Cortex of kidney (tissue), 1 donor: Measurements from ENCODE around the gene CDS2.
"Not testable (repeated sequence)": the region's sequence is repeated elsewhere in the genome, so short reads cannot be mapped to it uniquely, and the experiment has no call there.

ENCODE experiments used
- DNase-seq: peaks from one replicate; lab custom pipeline; 2025; lab: John Stamatoyannopoulos, UW

The CDS2 gene

DNA sequence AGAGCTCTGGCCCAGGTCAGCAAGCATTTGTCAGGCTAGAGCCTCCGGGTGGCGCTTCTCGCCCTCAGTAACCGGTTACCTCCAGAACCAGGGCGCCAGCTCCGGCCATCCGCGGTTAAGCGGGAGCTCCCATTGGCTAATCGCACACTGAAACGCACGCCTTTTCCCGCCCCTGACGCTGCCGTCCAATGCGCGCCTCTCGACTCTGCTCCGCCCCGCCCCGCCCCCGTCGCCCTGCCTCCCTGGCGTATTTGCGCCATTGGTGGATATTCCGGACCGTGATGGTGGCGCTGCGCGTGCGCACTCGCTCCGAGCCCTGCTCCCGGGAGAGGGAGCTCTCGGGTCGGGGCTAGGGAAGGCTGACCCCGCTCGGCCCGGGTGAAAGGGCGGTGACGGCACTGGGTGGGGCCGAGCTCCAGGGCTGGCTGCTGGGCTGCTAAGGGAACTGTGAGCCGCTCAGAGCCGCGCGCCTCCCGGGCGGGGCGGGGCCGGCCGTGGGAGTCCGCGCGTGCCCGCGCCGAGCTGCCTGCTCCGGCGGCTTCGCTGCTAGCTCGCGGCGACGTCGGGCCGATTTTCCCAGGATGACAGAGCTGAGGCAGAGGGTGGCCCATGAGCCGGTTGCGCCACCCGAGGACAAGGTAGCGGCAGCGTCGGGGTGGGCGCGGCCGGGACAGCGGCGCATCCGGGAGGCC, at the start of gene CDS2:
TSS of gene CDS2 (plus strand) at position 497 of the 692 bp plus-strand sequence. CDS start at position 582, 85 bp downstream.
- peak; percentile 98 for DNase-seq

GRCh38 chr20:5077761-5078387, 48.9 kb upstream of the CDS2 start:
- DNase-seq = no peak

- DNase-seq = no peak
Measured at GRCh38 chr20:5078399-5078958, 48.3 kb upstream of the CDS2 start.

- no peak for DNase-seq
Measured at GRCh38 chr20:5080384-5080877, 46.4 kb upstream of the CDS2 start.

GRCh38 chr20:5085380-5085779, 41.4 kb upstream of the CDS2 start:
- no peak for DNase-seq

DNA sequence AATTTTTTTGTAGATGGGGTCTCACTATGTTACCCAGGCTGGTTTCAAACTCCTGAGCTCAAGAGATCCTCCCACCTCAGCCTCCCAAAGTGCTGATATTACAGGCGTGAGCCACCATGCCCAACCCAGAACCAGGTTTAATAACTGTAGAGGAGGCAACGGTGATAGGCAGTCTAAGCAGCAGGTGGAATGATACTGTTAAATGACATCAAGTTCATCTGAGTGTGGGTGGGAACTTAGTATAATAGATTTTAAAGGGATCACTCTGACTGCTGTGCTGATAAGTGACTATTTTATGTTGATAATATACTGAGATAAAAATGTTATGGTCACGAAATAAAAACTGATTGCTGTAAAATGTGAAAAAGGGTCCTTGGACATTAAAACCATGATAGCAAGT, 38.1 kb upstream of the CDS2 start:
- DNase-seq = no peak

DNA sequence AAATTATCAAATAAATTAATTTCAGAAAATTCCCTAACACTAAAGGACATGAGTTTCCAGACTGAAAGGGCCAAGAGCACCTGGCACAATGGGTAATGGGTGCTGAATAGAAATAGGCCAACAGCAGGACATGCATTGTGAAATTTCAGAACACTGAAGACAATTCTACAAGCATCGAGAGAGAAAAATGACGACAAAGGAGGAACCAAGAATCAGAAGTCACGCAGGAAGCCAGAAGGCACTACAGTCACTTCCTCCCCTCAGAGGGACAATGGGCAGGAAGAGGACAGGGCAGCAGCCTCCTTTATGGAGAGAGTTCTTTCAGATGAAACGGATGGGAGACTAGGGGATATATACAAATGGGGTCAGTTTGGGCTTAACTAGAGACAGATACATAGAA, 36.6 kb upstream of the CDS2 start:
- DNase-seq = no peak

DNA sequence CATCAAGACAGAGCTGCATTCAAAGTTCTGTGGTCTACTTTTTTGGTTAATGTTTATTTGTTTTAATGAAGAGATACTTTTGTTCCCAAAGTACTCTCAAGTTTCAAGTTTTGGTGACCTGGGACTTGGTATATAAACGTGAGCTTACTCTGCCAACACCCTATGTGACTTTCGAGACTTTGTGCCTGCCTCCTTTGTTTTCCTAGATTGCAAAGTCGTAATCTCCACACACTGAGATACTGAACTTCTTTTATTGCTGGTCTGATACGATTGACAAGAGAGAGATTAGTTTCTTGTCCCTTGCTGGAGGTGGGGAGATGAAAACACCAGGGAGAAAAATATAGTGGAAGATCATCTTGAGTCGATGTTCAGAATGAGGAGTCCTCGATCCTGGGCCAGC, 34.9 kb upstream of the CDS2 start:
- no peak for DNase-seq

GRCh38 chr20:5092765-5093339, 34.0 kb upstream of the CDS2 start:
- DNase-seq = no peak

DNA sequence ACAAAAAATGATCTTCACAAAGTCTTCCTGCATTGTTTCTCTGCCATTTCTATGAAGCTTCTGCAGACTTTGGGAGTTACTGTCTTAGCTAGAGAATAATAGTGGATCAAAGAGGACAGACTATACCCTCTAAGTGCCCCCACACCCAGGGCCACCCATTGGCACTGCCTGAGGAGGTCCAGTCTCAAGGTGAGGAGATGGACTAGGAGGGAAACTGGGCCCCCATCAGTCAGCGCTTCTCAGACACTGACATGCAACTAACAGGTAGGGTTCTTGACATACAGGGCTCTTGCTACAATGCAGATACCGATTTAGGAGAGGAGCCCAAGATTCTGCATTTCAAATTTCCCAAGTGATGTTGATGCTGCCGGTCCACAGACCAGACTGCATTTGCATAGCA, 31.4 kb upstream of the CDS2 start:
- DNase-seq = no peak

- no peak for DNase-seq
Measured at GRCh38 chr20:5095931-5096330, 30.9 kb upstream of the CDS2 start.

- no peak for DNase-seq
Measured at GRCh38 chr20:5096463-5096862, 30.3 kb upstream of the CDS2 start.

DNA sequence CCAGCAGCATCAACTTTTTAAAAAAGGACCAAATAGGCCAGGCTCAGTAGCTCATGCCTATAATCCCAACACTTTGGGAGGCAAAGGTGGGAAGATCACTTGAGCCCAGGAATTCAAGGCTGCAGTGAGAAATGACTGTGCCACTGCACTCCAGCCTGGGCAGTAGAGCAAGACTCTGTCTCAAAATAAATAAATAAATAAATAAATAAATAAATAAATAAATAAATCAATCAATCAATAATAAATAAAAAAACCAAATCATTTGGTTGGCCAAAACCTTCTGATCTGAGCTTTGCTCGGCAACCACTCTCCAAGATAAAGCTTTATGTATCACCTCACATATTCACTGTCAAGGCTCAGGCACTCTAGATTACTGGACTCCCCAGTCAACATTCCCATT, 27.8 kb upstream of the CDS2 start:
- not testable (repeated sequence) for DNase-seq

DNA sequence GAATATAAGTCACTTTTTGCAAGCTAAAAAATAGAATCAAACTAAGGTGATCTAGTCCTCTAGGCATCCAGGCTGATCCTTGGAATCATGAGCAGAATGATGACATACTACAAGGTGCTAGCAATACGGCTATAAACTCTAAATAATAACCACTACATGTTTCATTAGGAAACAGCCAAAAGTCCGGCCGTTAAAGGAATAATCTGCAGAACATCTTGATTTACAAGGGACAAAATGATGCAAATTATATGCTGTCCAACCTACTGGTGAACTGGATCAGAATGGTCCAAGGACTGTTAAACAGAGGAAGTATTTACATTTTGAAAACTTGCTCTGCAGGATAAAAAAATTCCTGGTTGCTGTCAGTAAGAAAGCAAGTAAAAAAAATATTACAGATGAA, 26.9 kb upstream of the CDS2 start:
- not testable (repeated sequence) for DNase-seq

- no peak for DNase-seq
Measured at GRCh38 chr20:5100684-5101347, 26.0 kb upstream of the CDS2 start.

DNA sequence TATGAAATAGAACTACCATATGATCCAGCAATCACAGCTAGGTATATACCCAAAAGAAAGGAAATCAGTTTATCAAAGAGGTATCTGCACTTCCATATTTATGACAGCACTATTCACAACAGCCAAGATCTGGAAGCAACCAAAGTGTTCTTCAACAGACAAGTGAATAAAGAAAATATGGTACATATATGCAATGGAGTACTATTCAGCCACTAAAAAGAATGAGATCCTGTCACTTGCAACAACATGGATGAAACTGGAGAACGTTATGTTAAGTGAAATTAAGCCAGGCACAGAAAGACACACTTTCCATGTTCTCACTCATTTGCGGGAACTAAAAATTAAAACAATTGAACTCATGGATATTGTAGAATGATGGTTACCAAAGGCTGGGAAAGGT, 22.3 kb upstream of the CDS2 start:
- no peak for DNase-seq

- no peak for DNase-seq
Measured at GRCh38 chr20:5109276-5109675, 17.5 kb upstream of the CDS2 start.

- no peak for DNase-seq
Measured at GRCh38 chr20:5113615-5113986, 13.2 kb upstream of the CDS2 start.

- DNase-seq = no peak
Measured at GRCh38 chr20:5114403-5114802, 12.4 kb upstream of the CDS2 start.

DNA sequence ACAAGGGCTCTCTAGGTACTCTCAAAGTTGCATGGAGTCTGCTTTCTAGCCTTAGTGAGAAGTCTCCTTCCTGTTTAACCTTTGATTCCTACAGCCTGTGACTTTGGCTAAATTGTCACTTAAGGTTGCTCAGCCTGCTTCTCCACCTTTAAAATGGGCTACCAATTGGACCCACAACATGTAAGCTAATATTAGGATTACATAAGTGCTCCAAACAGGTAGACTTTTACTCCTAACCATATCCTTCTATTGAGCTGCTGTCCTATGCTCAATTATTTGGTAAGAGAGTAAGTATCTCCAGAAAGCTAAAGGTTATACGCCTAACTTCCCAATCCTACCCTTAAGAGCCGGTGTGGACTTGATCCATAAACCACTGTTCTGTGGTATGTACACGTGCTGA, 9.9 kb upstream of the CDS2 start:
- no peak for DNase-seq

GRCh38 chr20:5118220-5119142, 8.3 kb upstream of the CDS2 start:
- DNase-seq = no peak

GRCh38 chr20:5119143-5119434, 7.7 kb upstream of the CDS2 start:
- no peak for DNase-seq
